Heart left ventricle (tissue), 13 donors: ENCODE data around the gene ELOB.

Source experiments
- POLR2A ChIP-seq, 2 donors: fragments of 450-650 bp; IDR thresholded peaks; one replicate each; pipeline ENCODE4 v1.6.1; 2017; ENCODE audit warnings: antibody characterized with exemption in 2 of 2, mild to moderate bottlenecking in 2 of 2, moderate library complexity in 2 of 2
- TF ChIP-seq, protein P1 (sequence below), 12 donors: fragments of 200-600 bp; sonication (generic) in 4 of 12; IDR thresholded peaks; one replicate each; pipeline versions ENCODE4 v1.5.0 to v1.8.0; 2018 to 2022; ENCODE audit warnings: antibody characterized with exemption in 12 of 12, mild to moderate bottlenecking in 5 of 12
- donor health status: ischemic (EF 13 %, LVEDD 7.1; RV severe dilation, severe dysfunction).
- donor health status: DM: no; HTN: yes; CAD: no.
- donor health status: DM: no; HTN: no; CAD: no.
- donor health status: ischemic (EF 25% LVEDD 6.9; RV normal size, moderate dysfunction).
- donor health status: ischemic (EF 25% LVEDD 5.7; RV mildly dilated, moderate dysfunction).
- donor health status: ischemic (EF 35%, LVEDD 5.7; RV mildly dilated, moderate dysfunction).
- donor health status: nonischemic (EF 11% LVEDD 7.7; RV severe dilation, severe dysfunction).
- donor health status: DM: yes; HTN: yes; CAD: no.
- donor health status: PGD.
- donor health status: ischemic (EF 29% LVEDD 5.4; RV normal size, mild dysfunction).
- donor health status: nonischemic (EF 23%, LVEDD 6.1; RV moderate dilation, normal function).

DNA sequence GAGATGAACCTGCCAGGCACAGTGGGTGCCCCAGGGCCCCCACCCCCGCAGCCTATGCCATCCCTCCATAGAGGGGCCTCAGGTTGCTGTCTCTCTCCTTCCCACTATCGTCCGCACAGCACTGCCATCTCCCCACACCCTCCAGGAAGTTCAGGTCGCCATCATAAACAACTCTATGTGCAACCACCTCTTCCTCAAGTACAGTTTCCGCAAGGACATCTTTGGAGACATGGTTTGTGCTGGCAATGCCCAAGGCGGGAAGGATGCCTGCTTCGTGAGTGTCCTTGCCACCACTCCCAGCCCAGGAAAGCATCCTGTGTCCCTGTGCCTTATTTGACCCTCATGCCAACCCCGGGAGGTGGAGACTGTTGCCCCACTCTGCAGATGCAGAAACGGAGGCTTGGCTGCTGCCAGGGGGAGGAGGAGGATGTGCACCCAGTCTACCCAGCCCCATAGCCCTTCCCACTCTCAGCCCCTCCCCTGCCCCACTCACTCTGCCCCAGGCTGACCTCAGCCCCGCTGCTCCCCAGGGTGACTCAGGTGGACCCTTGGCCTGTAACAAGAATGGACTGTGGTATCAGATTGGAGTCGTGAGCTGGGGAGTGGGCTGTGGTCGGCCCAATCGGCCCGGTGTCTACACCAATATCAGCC is 43.9 kb upstream of the ELOB start:
- no peak for TF ChIP-seq POLR2A (IDR thresholded peaks at IDR 0.05)
- TF ChIP-seq, protein P1, sequence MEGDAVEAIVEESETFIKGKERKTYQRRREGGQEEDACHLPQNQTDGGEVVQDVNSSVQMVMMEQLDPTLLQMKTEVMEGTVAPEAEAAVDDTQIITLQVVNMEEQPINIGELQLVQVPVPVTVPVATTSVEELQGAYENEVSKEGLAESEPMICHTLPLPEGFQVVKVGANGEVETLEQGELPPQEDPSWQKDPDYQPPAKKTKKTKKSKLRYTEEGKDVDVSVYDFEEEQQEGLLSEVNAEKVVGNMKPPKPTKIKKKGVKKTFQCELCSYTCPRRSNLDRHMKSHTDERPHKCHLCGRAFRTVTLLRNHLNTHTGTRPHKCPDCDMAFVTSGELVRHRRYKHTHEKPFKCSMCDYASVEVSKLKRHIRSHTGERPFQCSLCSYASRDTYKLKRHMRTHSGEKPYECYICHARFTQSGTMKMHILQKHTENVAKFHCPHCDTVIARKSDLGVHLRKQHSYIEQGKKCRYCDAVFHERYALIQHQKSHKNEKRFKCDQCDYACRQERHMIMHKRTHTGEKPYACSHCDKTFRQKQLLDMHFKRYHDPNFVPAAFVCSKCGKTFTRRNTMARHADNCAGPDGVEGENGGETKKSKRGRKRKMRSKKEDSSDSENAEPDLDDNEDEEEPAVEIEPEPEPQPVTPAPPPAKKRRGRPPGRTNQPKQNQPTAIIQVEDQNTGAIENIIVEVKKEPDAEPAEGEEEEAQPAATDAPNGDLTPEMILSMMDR (IDR thresholded peaks at IDR 0.05), result no peak
